ENCODE data around the gene PRKG1.

Gene PRKG1

GRCh38 chr10:51907361-51907760, 833.1 kb downstream of the PRKG1 start:
- DNase-seq (ENCODE audit: low read depth in 2 of 3, low spot score in 2 of 3): no peak

GRCh38 chr10:51910189-51910588, 835.9 kb downstream of the PRKG1 start:
- no peak for DNase-seq (ENCODE audit: low read depth in 2 of 3, low spot score in 2 of 3)

GRCh38 chr10:51910596-51910995, 836.3 kb downstream of the PRKG1 start:
- no peak for DNase-seq (ENCODE audit: low read depth in 2 of 3, low spot score in 2 of 3)

GRCh38 chr10:51911723-51912122, 837.4 kb downstream of the PRKG1 start:
- DNase-seq (ENCODE audit: low read depth in 2 of 3, low spot score in 2 of 3): no peak

- DNase-seq (ENCODE audit: low read depth in 2 of 3, low spot score in 2 of 3): no peak
Observed at GRCh38 chr10:51915031-51915542, 840.8 kb downstream of the PRKG1 start.

- DNase-seq (ENCODE audit: low read depth in 2 of 3, low spot score in 2 of 3): no peak
Observed at GRCh38 chr10:51918440-51918839, 844.2 kb downstream of the PRKG1 start.

GRCh38 chr10:51918884-51919325, 844.6 kb downstream of the PRKG1 start:
- no peak for DNase-seq (ENCODE audit: low read depth in 2 of 3, low spot score in 2 of 3)

- DNase-seq (ENCODE audit: low read depth in 2 of 3, low spot score in 2 of 3): no peak
Observed at GRCh38 chr10:51920672-51921071, 846.4 kb downstream of the PRKG1 start.

GRCh38 chr10:51924359-51924758, 850.1 kb downstream of the PRKG1 start:
- no peak for DNase-seq (ENCODE audit: low read depth in 2 of 3, low spot score in 2 of 3)

- no peak for DNase-seq (ENCODE audit: low read depth in 2 of 3, low spot score in 2 of 3)
Observed at GRCh38 chr10:51926337-51926736, 852.0 kb downstream of the PRKG1 start.

- DNase-seq (ENCODE audit: low read depth in 2 of 3, low spot score in 2 of 3): no peak
Observed at GRCh38 chr10:51928162-51928561, 853.9 kb downstream of the PRKG1 start.

- DNase-seq (ENCODE audit: low read depth in 2 of 3, low spot score in 2 of 3): no peak
Observed at GRCh38 chr10:51932530-51932929, 858.2 kb downstream of the PRKG1 start.

- DNase-seq (ENCODE audit: low read depth in 2 of 3, low spot score in 2 of 3): no peak
Observed at GRCh38 chr10:51934373-51934772, 860.1 kb downstream of the PRKG1 start.

- no peak for DNase-seq (ENCODE audit: low read depth in 2 of 3, low spot score in 2 of 3)
Observed at GRCh38 chr10:51935341-51935740, 861.1 kb downstream of the PRKG1 start.

GRCh38 chr10:51937308-51938140, 863.2 kb downstream of the PRKG1 start:
- no peak for DNase-seq (ENCODE audit: low read depth in 2 of 3, low spot score in 2 of 3)

- DNase-seq (ENCODE audit: low read depth in 2 of 3, low spot score in 2 of 3): no peak
Observed at GRCh38 chr10:51950371-51950995, 876.2 kb downstream of the PRKG1 start.

GRCh38 chr10:51950996-51951555, 876.8 kb downstream of the PRKG1 start:
- no peak for DNase-seq (ENCODE audit: low read depth in 2 of 3, low spot score in 2 of 3)

- DNase-seq (ENCODE audit: low read depth in 2 of 3, low spot score in 2 of 3): no peak
Observed at GRCh38 chr10:51951601-51952000, 877.3 kb downstream of the PRKG1 start.

GRCh38 chr10:51952056-51952455, 877.8 kb downstream of the PRKG1 start:
- no peak for DNase-seq (ENCODE audit: low read depth in 2 of 3, low spot score in 2 of 3)

- no peak for DNase-seq (ENCODE audit: low read depth in 2 of 3, low spot score in 2 of 3)
Observed at GRCh38 chr10:51955696-51956095, 881.4 kb downstream of the PRKG1 start.

- DNase-seq (ENCODE audit: low read depth in 2 of 3, low spot score in 2 of 3): no peak
Observed at GRCh38 chr10:51956822-51957221, 882.5 kb downstream of the PRKG1 start.

- no peak for DNase-seq (ENCODE audit: low read depth in 2 of 3, low spot score in 2 of 3)
Observed at GRCh38 chr10:51960494-51960895, 886.2 kb downstream of the PRKG1 start.
